Astrocyte (in vitro differentiated cells and primary cell): ENCODE data around the gene TRAPPC3. TPM values are rescaled to one million over a fixed set of nuclear protein-coding genes. Genes with fewer than 3 reads are reported as not detected.

Experiments used
- DNase-seq: peaks from one replicate; pipeline ENCODE4 v3.0.0-alpha.2; 2010; ENCODE audit warnings: low read depth
- FAIRE-seq: peaks from 2 replicates; lab custom pipeline; 2011; peaks lifted over from hg19 to GRCh38; lab: Jason Lieb, UNC
- H2AFZ ChIP-seq: 2 replicates; pipeline ENCODE4 v1.6.0; 2012; ENCODE audit warnings: low read depth, low read length, inconsistent platforms
- H3K27ac ChIP-seq: 2 replicates; pipeline ENCODE4 v1.5.1; 2011; ENCODE audit warnings: low read depth, low read length, inconsistent platforms
- H3K27me3 ChIP-seq: 2 replicates; pipeline ENCODE4 v1.6.0; 2011; ENCODE audit warnings: low read length, inconsistent platforms; ENCODE audit not compliant: insufficient read depth
- H3K36me3 ChIP-seq: 2 replicates; pipeline ENCODE4 v1.5.1; 2011; ENCODE audit warnings: low read length, inconsistent platforms; ENCODE audit not compliant: insufficient read depth
- H3K4me1 ChIP-seq: 2 replicates; pipeline ENCODE4 v1.5.1; 2011; ENCODE audit warnings: low read length, inconsistent platforms; ENCODE audit not compliant: insufficient read depth
- H3K4me2 ChIP-seq: 2 replicates; pipeline ENCODE4 v1.6.0; 2012; ENCODE audit warnings: low read length, inconsistent platforms
- H3K4me3 ChIP-seq: 2 replicates; pipeline ENCODE4 v1.5.1; 2011; ENCODE audit warnings: low read depth, mild to moderate bottlenecking, low read length, inconsistent platforms; ENCODE audit not compliant: insufficient read depth
- H3K79me2 ChIP-seq: 2 replicates; pipeline ENCODE4 v1.6.0; 2012; ENCODE audit warnings: mild to moderate bottlenecking, low read length, inconsistent platforms; ENCODE audit not compliant: insufficient read depth
- H3K9ac ChIP-seq: 2 replicates; pipeline ENCODE4 v1.6.0; 2012; ENCODE audit warnings: mild to moderate bottlenecking, low read length, inconsistent platforms
- H3K9me3 ChIP-seq: 2 replicates; pipeline ENCODE4 v1.5.1; 2012; ENCODE audit warnings: low read depth, mild to moderate bottlenecking, low read length, inconsistent platforms; ENCODE audit not compliant: insufficient read depth
- H4K20me1 ChIP-seq: 2 replicates; pipeline ENCODE4 v1.6.0; 2012; ENCODE audit warnings: low read length, inconsistent platforms; ENCODE audit not compliant: insufficient read depth
- H3K27ac Mint-ChIP-seq: one replicate; pipeline ENCODE4 v1.8.0; 2021; ENCODE audit warnings: mild to moderate bottlenecking, mixed read lengths; ENCODE audit not compliant: unreplicated experiment
- H3K27me3 Mint-ChIP-seq: one replicate; pipeline ENCODE4 v1.8.0; 2021; ENCODE audit warnings: low read depth, mixed read lengths; ENCODE audit not compliant: unreplicated experiment
- H3K36me3 Mint-ChIP-seq: one replicate; pipeline ENCODE4 v1.8.0; 2021; ENCODE audit warnings: low read depth, mixed read lengths; ENCODE audit not compliant: unreplicated experiment
- H3K4me1 Mint-ChIP-seq: one replicate; pipeline ENCODE4 v1.8.0; 2021; ENCODE audit warnings: low read depth, mixed read lengths; ENCODE audit not compliant: unreplicated experiment
- H3K4me3 Mint-ChIP-seq: one replicate; pipeline ENCODE4 v1.8.0; 2021; ENCODE audit warnings: mild to moderate bottlenecking, moderate library complexity, mixed read lengths; ENCODE audit not compliant: unreplicated experiment
- H3K9me3 Mint-ChIP-seq: one replicate; pipeline ENCODE4 v1.8.0; 2021; ENCODE audit warnings: mild to moderate bottlenecking, mixed read lengths; ENCODE audit not compliant: unreplicated experiment
- CTCF ChIP-seq: IDR thresholded peaks from 2 replicates; pipeline ENCODE4 v1.5.1; 2011; ENCODE audit warnings: low read depth, mild to moderate bottlenecking, inconsistent platforms, low read length, moderate library complexity; ENCODE audit not compliant: insufficient read depth
- EZH2 ChIP-seq: IDR thresholded peaks from 2 replicates; pipeline ENCODE4 v1.6.1; 2012; ENCODE audit warnings: mild to moderate bottlenecking, low read length, inconsistent platforms; ENCODE audit not compliant: insufficient read depth
- total RNA-seq: library from RNA; stranded (reverse); gene quantifications from 2 replicates; pipeline ENCODE4 v1.2.1, GENCODE V29; 2021

TRAPPC3 gene
- total RNA-seq, 1 donor from 2014 or later = 87.1 TPM

GRCh38 chr1:36142121-36142520, 7.2 kb downstream of the TRAPPC3 start:
- TF ChIP-seq CTCF = no peak
- no peak for TF ChIP-seq EZH2
- Histone ChIP-seq H3K4me1 (peaks cover 14% of the 10 kb centered on the region), H3K9ac (no peak overlapping the region), H3K4me2 (no peak overlapping the region), H2AFZ (no peak overlapping the region), H3K36me3 (peaks cover 18% of the 10 kb centered on the region), H3K9me3 (no peaks in the 10 kb centered on the region), H4K20me1 (peaks cover 32% of the 10 kb centered on the region), H3K79me2 (peaks cover 74% of the 10 kb centered on the region), H3K27ac (no peak overlapping the region), H3K27me3 (no peaks in the 10 kb centered on the region), H3K4me3 (no peak overlapping the region)
- FAIRE-seq (no peak), DNase-seq (no peak)
- no peaks in the 10 kb centered on the region for H3K27me3 Mint-ChIP-seq
- H3K9me3 Mint-ChIP-seq = no peaks in the 10 kb centered on the region
- H3K27ac Mint-ChIP-seq = no peak overlapping the region
- H3K4me3 Mint-ChIP-seq = no peak overlapping the region
- H3K36me3 Mint-ChIP-seq = peaks cover 17% of the 10 kb centered on the region
- H3K4me1 Mint-ChIP-seq = peaks cover 7% of the 10 kb centered on the region

- H3K79me2 ChIP-seq = peaks cover 58% of the 10 kb centered on the region
- peaks cover 39% of the 10 kb centered on the region for H3K4me1 ChIP-seq
- H3K9ac ChIP-seq = no peak overlapping the region
- H3K9me3 ChIP-seq = no peaks in the 10 kb centered on the region
- Mint-ChIP-seq H3K9me3 (no peaks in the 10 kb centered on the region), H3K4me3 (no peak overlapping the region), H3K36me3 (peaks cover 21% of the 10 kb centered on the region), H3K27me3 (no peaks in the 10 kb centered on the region), H3K27ac (no peak overlapping the region), H3K4me1 (peaks cover 22% of the 10 kb centered on the region)
- H3K4me3 ChIP-seq = no peak overlapping the region
- H3K36me3 ChIP-seq = peaks cover 22% of the 10 kb centered on the region
- FAIRE-seq (no peak), DNase-seq (no peak)
- no peak overlapping the region for H2AFZ ChIP-seq
- H3K27ac ChIP-seq = no peak overlapping the region
- no peaks in the 10 kb centered on the region for H3K27me3 ChIP-seq
- TF ChIP-seq EZH2 (no peak), CTCF (no peak)
- peaks cover 28% of the 10 kb centered on the region for H4K20me1 ChIP-seq
- H3K4me2 ChIP-seq = no peak overlapping the region
Observed at GRCh38 chr1:36139521-36139920, 9.8 kb downstream of the TRAPPC3 start.

GRCh38 chr1:36137776-36138175, 11.5 kb downstream of the TRAPPC3 start:
- Histone ChIP-seq H3K9me3 (no peaks in the 10 kb centered on the region), H3K27ac (no peak overlapping the region), H3K4me2 (no peak overlapping the region), H2AFZ (no peak overlapping the region), H3K27me3 (no peaks in the 10 kb centered on the region), H3K4me1 (peaks cover 52% of the 10 kb centered on the region), H4K20me1 (peaks cover 18% of the 10 kb centered on the region), H3K36me3 (peaks cover 22% of the 10 kb centered on the region), H3K4me3 (no peak overlapping the region), H3K9ac (no peak overlapping the region), H3K79me2 (peaks cover 40% of the 10 kb centered on the region)
- Mint-ChIP-seq H3K9me3 (no peaks in the 10 kb centered on the region), H3K36me3 (peaks cover 17% of the 10 kb centered on the region), H3K4me3 (no peak overlapping the region), H3K27ac (no peak overlapping the region), H3K27me3 (no peaks in the 10 kb centered on the region), H3K4me1 (peaks cover 31% of the 10 kb centered on the region)
- DNase-seq = no peak
- FAIRE-seq = no peak
- TF ChIP-seq EZH2 (no peak), CTCF (no peak)
